Fibroblast of lung (primary cell): ENCODE results near the gene MYRF. TPM values are rescaled to one million over a fixed set of nuclear protein-coding genes. Genes with fewer than 3 reads are reported as not detected.

Source experiments
- DNase-seq, 2 donors: peaks; one replicate each; pipeline versions ENCODE4 v3.0.0 to v3.0.0-alpha.2; 2010; ENCODE audit warnings: low read depth in 2 of 2
- H2AFZ ChIP-seq: 2 replicates; pipeline ENCODE4 v1.5.1; 2012; ENCODE audit warnings: low read length, control low read depth, inconsistent platforms
- H3K27ac ChIP-seq: 2 replicates; pipeline ENCODE4 v1.5.1; 2011; ENCODE audit warnings: low read length, control low read depth; ENCODE audit not compliant: insufficient read depth
- H3K27me3 ChIP-seq: 2 replicates; pipeline ENCODE4 v1.5.1; 2011; ENCODE audit warnings: mild to moderate bottlenecking, low read length; ENCODE audit not compliant: control insufficient read depth, insufficient read depth
- H3K36me3 ChIP-seq: 2 replicates; pipeline ENCODE4 v1.5.1; 2011; ENCODE audit warnings: low read length; ENCODE audit not compliant: control insufficient read depth, insufficient read depth
- H3K4me1 ChIP-seq: 2 replicates; pipeline ENCODE4 v1.5.1; 2011; ENCODE audit warnings: low read length; ENCODE audit not compliant: control insufficient read depth, insufficient read depth; ENCODE audit errors: extremely low read depth
- H3K4me2 ChIP-seq: 2 replicates; pipeline ENCODE4 v1.5.1; 2011; ENCODE audit warnings: low read length, control low read depth; ENCODE audit not compliant: insufficient read depth; ENCODE audit errors: extremely low read depth
- H3K4me3 ChIP-seq, 4 experiments: fragments of 200-600 bp in 1 of 4; sonication (generic) in 1 of 4; replicated peaks in 1 of 4; 2 replicates each; pipeline ENCODE4 v1.5.1; 2011 to 2016; ENCODE audit warnings: low read length in 4 of 4, low read depth in 3 of 4, mild to moderate bottlenecking in 3 of 4, control low read depth in 2 of 4, inconsistent platforms in 1 of 4, mixed read lengths in 1 of 4; ENCODE audit not compliant: insufficient read depth in 1 of 4; ENCODE audit errors: control extremely low read depth in 1 of 4
- H3K79me2 ChIP-seq: 2 replicates; pipeline ENCODE4 v1.5.1; 2012; ENCODE audit warnings: mild to moderate bottlenecking, low read length, inconsistent platforms; ENCODE audit not compliant: control insufficient read depth, insufficient read depth
- H3K9ac ChIP-seq: 2 replicates; pipeline ENCODE4 v1.5.1; 2011; ENCODE audit warnings: mild to moderate bottlenecking, low read length, control low read depth; ENCODE audit not compliant: insufficient read depth
- H3K9me3 ChIP-seq: 2 replicates; pipeline ENCODE4 v1.5.1; 2012; ENCODE audit warnings: low read depth, low read length; ENCODE audit not compliant: control insufficient read depth, insufficient read depth
- H4K20me1 ChIP-seq: 2 replicates; pipeline ENCODE4 v1.5.1; 2011; ENCODE audit warnings: low read length; ENCODE audit not compliant: control insufficient read depth, insufficient read depth; ENCODE audit errors: extremely low read depth
- EZH2 ChIP-seq: IDR thresholded peaks from 2 replicates; pipeline ENCODE4 v1.5.1; 2012; ENCODE audit warnings: low read length, control low read depth, mild to moderate bottlenecking; ENCODE audit errors: missing control alignments
- polyA plus RNA-seq, 2 donors: library from polyadenylated mRNA; depleted of rRNA in 1 of 2; stranded (reverse) in 1 of 2; unstranded in 1 of 2; fragments of >200 nt; gene quantifications; 2 replicates each; pipeline ENCODE4 v1.2.1, GENCODE V29; 2011 to 2012; ENCODE audit warnings: missing spikeins in 1 of 2
- total RNA-seq: library from RNA; depleted of rRNA; stranded (reverse); fragments of >200 nt; gene quantifications from 2 replicates; pipeline ENCODE4 v1.2.1, GENCODE V29; 2014
- TF ChIP-seq, protein P1 (sequence below), 2 donors: IDR thresholded peaks in 1 of 2; conservative IDR thresholded peaks in 1 of 2; 1 replicate in 1 of 2; 2 replicates in 1 of 2; pipeline ENCODE4 v1.5.1; 2011 to 2012; ENCODE audit warnings: low read length in 2 of 2, control low read depth in 1 of 2, inconsistent platforms in 1 of 2, low read depth in 1 of 2, mild to moderate bottlenecking in 1 of 2

Gene MYRF
- total and polyA plus RNA-seq, 2 donors (not counting 1 experiment from before 2014, with no cell fraction given) = 0.10 to 0.17 TPM

DNA sequence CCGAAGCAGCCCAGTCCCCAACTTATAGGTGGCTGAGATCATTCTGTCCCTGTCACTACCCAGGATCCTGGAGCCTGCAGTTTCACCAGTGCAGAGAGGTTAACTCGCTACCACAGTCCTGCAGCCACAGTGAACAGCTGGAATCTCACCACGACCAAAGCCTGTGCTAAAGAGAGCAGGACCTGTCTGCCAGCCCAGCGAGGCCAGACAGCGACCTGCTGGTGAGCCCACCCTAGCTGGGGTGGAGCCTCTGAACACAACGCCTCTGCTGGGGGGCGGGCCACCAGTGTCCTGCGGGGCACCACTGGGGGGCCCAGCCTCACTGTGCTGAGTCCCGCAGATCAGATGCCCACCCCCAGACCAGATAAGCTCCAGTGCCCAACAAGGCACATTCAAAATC, 39.0 kb upstream of the MYRF start:
- H3K9me3 ChIP-seq = no peaks in the 10 kb centered on the region
- TF ChIP-seq EZH2 = no peak
- TF ChIP-seq, protein P1, sequence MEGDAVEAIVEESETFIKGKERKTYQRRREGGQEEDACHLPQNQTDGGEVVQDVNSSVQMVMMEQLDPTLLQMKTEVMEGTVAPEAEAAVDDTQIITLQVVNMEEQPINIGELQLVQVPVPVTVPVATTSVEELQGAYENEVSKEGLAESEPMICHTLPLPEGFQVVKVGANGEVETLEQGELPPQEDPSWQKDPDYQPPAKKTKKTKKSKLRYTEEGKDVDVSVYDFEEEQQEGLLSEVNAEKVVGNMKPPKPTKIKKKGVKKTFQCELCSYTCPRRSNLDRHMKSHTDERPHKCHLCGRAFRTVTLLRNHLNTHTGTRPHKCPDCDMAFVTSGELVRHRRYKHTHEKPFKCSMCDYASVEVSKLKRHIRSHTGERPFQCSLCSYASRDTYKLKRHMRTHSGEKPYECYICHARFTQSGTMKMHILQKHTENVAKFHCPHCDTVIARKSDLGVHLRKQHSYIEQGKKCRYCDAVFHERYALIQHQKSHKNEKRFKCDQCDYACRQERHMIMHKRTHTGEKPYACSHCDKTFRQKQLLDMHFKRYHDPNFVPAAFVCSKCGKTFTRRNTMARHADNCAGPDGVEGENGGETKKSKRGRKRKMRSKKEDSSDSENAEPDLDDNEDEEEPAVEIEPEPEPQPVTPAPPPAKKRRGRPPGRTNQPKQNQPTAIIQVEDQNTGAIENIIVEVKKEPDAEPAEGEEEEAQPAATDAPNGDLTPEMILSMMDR (conservative IDR thresholded peaks at IDR 0.05 in 1 of 2, IDR thresholded peaks at IDR 0.05 in 1 of 2; ENCODE audit: low read depth in 1 of 2, low read length in 2 of 2) = no peak
- H3K9ac ChIP-seq = no peak overlapping the region
- H3K79me2 ChIP-seq = no peaks in the 10 kb centered on the region
- H3K4me2 ChIP-seq = no peak overlapping the region
- no peak for DNase-seq
- H4K20me1 ChIP-seq = no peaks in the 10 kb centered on the region
- no peak overlapping the region for H3K27ac ChIP-seq
- H3K36me3 ChIP-seq = no peaks in the 10 kb centered on the region
- peaks cover 6% of the 10 kb centered on the region for H3K27me3 ChIP-seq
- H3K4me3 ChIP-seq = no peak overlapping the region
- H2AFZ ChIP-seq = no peak overlapping the region
- H3K4me1 ChIP-seq = peaks cover 6% of the 10 kb centered on the region

DNA sequence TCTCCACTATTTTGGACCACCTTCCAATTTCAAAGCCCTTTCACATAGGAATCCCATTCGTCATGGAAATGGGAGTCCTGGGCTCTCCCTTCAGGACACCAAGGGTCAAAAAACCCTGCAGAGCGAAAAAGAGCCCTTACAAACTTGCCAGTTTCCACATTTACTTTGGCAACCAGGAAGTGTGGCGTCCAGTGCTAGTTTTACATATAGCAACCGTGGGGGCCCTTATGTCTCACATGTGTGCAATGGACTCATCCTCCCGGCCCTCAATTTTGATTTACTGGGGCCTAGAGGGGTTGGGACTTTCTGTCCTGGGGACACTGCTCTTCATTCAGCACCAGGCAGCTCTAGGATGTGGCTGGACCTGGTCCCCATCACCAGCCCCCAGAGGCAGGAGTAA, 38.5 kb upstream of the MYRF start:
- Histone ChIP-seq H2AFZ (no peak overlapping the region), H3K9me3 (no peaks in the 10 kb centered on the region), H3K9ac (no peak overlapping the region), H3K27me3 (peaks cover 6% of the 10 kb centered on the region), H3K36me3 (no peaks in the 10 kb centered on the region), H4K20me1 (no peaks in the 10 kb centered on the region), H3K4me2 (no peak overlapping the region), H3K4me1 (peaks cover 6% of the 10 kb centered on the region), H3K79me2 (no peaks in the 10 kb centered on the region), H3K4me3 (no peak overlapping the region), H3K27ac (no peak overlapping the region)
- no peak for TF ChIP-seq EZH2
- TF ChIP-seq, protein P1 (conservative IDR thresholded peaks at IDR 0.05 in 1 of 2, IDR thresholded peaks at IDR 0.05 in 1 of 2; ENCODE audit: low read depth in 1 of 2, low read length in 2 of 2) = no peak
- no peak for DNase-seq

DNA sequence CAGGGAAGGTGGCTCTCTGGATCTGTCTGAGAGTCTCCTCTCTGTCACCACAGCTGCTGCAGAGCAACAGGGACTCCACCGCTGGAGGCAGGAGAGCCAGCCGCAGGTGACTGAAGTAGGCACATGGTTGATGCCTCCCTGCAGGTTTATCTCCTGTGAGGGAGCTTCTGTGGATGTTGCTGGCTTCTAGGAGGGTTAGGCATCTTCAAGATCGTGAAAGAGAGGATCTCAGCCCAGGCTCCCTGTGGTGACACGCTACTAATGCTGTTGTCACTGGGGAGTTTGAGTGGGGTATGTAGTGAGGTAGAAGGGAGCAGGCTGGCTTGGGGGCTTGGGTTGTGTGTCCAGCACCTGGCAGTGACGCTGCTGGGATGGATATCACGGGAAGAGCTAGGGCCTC, 38.1 kb upstream of the MYRF start:
- peaks cover 6% of the 10 kb centered on the region for H3K4me1 ChIP-seq
- no peak overlapping the region for H3K27ac ChIP-seq
- H4K20me1 ChIP-seq = no peaks in the 10 kb centered on the region
- H3K9me3 ChIP-seq = no peaks in the 10 kb centered on the region
- peaks cover 6% of the 10 kb centered on the region for H3K27me3 ChIP-seq
- no peak overlapping the region for H3K4me2 ChIP-seq
- no peak overlapping the region for H3K9ac ChIP-seq
- H3K36me3 ChIP-seq = no peaks in the 10 kb centered on the region
- no peak overlapping the region for H3K4me3 ChIP-seq
- H3K79me2 ChIP-seq = no peaks in the 10 kb centered on the region
- DNase-seq = no peak
- H2AFZ ChIP-seq = no peak overlapping the region
- TF ChIP-seq, protein P1 (conservative IDR thresholded peaks at IDR 0.05 in 1 of 2, IDR thresholded peaks at IDR 0.05 in 1 of 2; ENCODE audit: low read depth in 1 of 2, low read length in 2 of 2) = no peak
- no peak for TF ChIP-seq EZH2
